WI38 (cell line): ENCODE data around the gene TECTB.

ENCODE experiments used
- H3K4me3 ChIP-seq: 2 replicates; pipeline ENCODE4 v1.5.1; 2011; ENCODE audit warnings: low read depth, mild to moderate bottlenecking, control low read depth, low read length
- CTCF ChIP-seq: IDR thresholded peaks from 2 replicates; pipeline ENCODE4 v1.5.1; 2012; ENCODE audit warnings: low read depth, mild to moderate bottlenecking, control low read depth, low read length

TECTB gene

GRCh38 chr10:112346774-112347173 lies 63.6 kb downstream of the TECTB start:
- no peak overlapping the region for H3K4me3 ChIP-seq
- TF ChIP-seq CTCF, result no peak

GRCh38 chr10:112347709-112348671 lies 64.8 kb downstream of the TECTB start:
- no peak for TF ChIP-seq CTCF
- no peak overlapping the region for H3K4me3 ChIP-seq

- no peak for TF ChIP-seq CTCF
- H3K4me3 ChIP-seq, result no peak overlapping the region
Observed at GRCh38 chr10:112348759-112349158, 65.6 kb downstream of the TECTB start.

GRCh38 chr10:112349521-112350085 lies 66.4 kb downstream of the TECTB start:
- H3K4me3 ChIP-seq, result no peak overlapping the region
- no peak for TF ChIP-seq CTCF

GRCh38 chr10:112351146-112351545 lies 67.9 kb downstream of the TECTB start:
- H3K4me3 ChIP-seq, result no peak overlapping the region
- no peak for TF ChIP-seq CTCF

- no peak overlapping the region for H3K4me3 ChIP-seq
- no peak for TF ChIP-seq CTCF
Observed at GRCh38 chr10:112352044-112352443, 68.8 kb downstream of the TECTB start.

GRCh38 chr10:112353046-112353445 lies 69.8 kb downstream of the TECTB start:
- no peak overlapping the region for H3K4me3 ChIP-seq
- no peak for TF ChIP-seq CTCF
